IPS DF 4.7 (cell line): Measurements from ENCODE around the gene PRSS33.

Experiments
- DNase-seq: peaks from one replicate; pipeline ENCODE4 v3.0.0-alpha.2; 2013; ENCODE audit warnings: low spot score; ENCODE audit errors: extremely low read depth

The PRSS33 gene

DNA sequence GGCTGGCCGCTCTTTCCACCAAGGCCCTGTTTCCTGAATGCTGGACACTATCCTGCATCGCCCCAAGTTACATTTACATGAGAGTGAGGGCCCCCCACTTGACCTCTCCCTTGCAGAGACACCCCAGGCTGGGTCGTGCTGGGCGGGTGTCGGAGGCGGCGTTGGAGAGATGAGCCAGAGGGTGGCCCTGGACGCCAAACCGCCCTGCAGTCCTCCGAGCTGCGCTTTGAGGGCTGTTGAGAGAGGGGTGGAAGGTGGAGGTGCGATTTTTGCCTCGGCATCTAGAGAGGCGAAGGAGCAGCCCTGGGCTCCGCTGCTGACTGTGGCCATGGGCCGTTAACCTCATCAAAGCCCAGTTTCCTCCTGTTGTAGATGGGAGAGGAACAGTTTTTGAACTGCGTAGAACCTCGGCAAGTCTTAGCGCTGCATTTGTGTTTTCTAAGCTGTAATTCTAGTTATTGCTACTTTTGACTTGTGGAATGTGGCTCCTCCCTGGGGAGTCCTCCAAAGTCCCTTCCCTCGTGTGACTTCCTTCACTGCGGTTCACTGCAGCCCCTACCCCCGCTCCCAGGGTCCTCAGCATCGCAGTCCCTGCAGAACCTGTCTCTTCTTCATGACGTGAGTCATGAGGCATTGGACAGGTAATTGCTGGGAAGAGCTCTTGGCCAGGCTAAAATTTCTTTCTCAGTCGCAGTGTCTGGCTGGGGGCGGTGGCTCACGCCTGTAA, 9.3 kb downstream of the PRSS33 start:
- no peak for DNase-seq

DNA sequence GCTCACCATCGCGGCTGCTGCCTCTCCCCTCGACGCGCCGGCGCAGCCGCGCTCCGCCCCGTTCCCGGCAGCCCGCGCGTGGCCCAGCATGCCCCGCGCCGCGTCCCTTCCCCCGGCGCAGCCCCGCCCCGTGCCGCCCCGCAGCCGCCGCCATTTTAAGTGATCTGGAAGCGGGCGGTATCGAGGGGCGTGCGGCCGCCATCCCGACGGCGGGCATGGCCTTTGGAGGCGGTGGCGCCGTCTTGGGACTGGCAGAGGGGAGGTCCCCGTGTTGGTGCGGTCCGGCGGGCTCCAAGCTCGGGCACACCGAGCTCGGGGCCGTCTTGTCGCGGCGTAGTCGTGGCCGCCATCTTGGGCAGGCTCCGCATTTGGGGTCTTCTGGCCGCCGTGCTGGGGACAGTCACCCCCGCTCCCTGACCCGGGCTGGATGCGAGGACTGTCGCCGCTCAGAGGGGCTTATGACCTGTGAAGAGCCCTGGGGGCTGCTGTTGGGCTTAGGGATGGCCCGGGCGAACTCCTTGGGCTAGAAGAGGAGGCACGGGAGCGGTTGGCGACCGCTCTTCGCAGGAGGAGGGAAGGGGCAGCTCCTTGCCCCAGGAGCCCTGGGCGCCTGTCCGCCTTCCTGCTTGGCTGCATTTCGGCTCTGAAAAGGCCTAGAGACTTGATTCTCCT, 10.0 kb downstream of the PRSS33 start, which contains the start of gene ELOB:
TSS of gene ELOB (minus strand) at position 50 of the 672 bp plus-strand sequence. CDS start at position 9, 41 bp downstream.
- no peak for DNase-seq

DNA sequence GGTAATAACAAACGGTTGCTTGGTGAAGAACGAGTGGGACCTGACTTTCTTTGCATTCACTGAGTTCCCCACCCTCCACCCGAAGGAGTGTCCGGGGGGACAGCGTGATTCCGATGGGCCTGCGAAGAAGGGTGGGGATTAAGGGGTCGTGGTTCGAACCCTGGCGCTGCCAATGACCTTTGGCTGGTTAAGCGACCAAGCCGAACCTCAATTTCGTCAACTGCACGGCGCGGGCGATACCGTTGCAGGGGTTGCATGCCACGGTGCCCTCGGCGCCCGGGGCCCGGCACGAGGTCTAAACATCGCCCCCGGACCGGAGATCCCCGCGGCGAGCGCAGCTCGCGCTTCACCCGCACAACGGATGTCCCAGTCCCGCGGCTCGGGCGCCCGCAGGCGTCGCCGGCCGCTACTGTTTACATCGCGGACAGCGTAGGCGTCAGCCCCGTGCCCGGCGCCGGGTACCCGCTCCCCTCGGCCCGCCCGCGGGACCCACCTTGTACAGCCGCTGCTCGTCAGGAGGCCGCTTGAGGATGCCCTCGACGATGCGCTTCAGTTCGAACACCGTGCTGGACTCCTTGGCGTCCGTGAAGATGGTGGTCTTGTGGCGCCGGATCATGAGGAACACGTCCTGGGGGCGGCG, 10.7 kb downstream of the PRSS33 start:
- no peak for DNase-seq

DNA sequence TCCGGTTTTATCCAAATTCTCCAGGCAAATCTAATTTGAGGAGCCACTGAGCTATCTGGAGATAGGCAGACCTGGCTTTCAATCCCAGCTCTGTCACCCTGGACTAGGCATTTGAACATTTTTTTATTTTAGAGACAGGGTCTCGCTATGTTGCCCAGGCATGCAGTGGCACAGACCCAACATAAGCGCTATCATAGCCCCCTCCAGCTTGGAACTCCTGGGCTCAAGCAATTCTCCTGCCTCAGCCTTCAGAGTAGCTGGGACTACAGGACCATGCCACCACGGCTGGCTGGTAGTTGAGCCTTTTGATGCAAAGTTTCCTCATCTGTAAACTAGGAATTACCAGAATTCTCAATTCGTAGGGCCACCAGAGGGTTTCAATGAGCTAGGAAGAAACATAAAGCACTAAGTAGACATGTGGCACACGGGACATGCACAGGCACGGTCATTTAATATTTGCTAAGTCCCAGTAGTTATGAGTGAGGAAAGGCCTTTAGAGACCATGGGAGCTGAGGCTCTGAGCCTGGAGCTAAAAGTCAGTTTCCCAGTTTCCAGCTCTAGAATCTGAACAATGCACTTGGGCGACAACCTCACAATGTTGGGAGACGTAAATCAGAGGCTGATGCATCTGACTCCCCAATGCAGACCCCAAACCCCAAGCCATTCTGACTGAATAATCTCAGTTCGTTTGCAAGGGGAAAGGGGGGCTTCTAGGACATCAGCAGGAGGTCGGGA, 11.4 kb downstream of the PRSS33 start:
- no peak for DNase-seq

DNA sequence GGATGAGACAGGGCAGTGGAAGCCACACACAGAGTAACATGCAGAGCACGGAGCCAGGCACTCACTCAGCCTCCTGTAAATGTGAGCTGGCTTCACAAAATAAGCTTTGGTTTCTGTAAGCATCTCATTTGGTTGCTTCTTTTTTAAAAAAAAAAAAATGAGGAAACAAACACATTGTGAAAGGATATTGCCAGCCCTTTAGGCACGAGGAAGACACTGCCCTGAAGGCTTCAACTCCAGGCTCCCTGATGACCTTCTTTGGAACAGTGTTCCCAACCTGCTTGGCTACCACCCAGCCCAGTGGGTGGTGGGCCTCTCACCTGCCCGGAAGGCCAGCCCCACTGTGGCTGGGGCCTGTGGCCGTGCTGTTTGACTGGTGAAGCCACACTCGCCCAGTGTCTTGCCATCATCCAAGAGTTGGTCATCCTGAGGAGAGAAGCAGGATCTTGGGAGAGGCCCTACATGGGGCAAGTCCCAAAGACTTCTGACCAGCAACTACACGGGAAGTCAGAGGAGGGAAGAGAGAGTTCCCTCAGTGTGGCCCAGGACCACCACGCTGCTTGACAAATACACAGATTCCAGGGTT, 12.1 kb downstream of the PRSS33 start:
- no peak for DNase-seq

DNA sequence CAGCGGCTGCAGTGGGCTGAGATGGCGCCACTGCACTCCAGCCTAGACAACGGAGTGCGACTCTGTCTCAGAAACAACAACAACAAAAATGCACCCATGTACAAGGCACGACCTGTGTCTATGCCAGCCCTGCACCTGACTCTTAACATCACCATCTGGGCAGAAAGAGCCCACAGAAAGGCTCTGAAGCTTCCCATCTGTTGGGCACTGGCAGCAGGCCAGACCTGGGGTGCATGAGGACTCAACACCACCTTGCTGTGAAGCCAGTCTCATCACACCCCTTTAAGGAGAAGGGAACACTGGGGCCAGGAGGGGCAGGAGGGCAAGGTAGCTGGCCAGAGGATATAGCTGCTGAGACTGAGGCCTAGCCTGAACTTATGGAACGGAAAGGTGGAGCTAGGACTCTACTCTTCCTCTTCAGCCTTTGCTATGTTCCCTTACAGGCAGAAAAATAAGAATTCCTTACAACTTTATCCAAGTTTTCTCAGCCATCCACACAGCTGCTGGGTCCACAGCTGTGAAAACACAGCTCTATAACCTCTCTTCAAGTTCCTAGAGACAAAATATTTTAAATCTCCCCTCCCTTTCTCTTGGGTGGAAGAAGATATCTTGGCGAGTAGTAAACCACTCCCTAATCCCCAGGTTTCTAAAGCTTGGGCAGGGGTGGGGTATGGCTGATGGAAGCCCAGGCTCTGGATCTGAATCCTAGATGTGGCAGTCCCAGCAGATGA, 13.0 kb downstream of the PRSS33 start:
- no peak for DNase-seq

DNA sequence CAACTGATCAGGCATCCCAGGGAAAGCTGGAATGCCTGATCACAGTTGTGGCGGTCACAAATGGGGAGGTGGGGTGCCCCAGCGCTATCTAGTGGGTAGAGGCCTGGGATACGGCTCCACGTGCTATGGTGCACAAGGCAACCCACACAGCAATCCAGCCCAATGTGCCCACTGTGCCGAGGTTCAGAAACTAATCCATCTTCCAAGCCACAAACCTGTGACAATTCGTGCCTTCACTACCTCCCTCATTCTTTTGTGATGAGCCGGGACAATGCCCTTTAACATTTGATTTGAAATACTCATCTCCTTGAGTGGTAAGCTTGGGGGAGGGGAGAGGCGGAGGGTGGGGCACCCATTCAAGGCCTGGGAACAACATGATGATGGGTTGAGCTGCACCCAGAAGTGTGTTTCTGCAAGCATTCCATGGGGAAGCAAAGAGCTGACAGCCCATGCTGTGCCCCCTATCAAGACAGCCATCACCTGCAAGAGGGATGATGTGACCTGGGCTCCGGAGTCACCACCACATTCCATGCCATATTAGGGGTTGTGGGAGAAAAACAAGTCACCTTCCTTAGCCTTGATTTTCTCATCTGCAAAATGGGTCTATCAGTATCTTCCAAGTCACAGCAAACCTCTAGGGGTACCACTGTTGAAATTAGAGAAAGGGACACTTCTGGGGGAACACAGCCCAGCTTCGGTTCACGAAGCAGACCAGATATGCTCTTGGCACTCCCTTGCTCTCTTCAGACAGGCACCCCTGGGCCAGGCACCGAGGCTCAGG, 14.0 kb downstream of the PRSS33 start:
- DNase-seq: no peak

DNA sequence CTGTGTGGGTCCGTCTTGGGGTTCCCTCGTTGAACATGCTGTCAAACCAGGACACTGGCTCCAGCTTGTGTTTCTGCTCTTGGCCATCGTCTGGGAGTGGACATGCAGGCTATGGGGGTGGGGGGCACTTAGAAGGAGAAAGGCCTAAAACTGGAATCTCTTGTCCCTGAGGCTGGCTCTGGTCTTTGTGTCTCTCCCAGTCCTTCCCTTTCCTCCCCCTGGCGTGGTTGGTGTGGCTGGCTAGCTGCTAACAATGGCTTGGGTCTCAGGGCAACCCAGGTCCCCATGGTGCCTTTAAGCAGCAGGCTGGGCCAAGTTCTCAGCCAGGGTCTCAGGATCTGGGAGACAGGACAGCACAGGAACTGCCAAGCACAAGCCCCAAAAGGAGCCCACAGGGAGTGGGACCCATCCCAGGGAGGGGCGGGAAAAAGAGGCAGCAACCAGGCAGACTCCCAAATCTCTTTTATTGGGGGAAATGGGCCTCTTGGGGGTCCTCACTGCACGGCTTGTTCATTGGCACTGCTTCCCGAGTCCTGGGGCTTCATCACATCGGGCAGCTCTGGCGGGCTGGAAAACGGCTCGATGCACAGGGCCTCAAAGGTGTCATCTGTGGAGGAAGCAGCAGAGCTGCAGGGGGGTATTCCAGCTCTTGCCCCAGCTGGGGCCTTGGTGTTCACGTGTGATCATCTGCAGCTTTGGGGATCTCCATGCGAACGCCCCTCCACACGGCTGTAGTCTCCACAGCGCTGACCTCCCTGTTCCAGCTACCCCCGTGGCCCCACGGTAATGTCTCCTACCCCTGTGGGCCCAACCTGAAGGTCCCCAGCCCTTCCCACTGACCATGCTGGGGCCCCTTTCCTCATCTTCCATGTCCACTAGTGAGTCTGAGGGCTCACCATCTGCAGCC, 15.6 kb downstream of the PRSS33 start:
- DNase-seq: no peak

DNA sequence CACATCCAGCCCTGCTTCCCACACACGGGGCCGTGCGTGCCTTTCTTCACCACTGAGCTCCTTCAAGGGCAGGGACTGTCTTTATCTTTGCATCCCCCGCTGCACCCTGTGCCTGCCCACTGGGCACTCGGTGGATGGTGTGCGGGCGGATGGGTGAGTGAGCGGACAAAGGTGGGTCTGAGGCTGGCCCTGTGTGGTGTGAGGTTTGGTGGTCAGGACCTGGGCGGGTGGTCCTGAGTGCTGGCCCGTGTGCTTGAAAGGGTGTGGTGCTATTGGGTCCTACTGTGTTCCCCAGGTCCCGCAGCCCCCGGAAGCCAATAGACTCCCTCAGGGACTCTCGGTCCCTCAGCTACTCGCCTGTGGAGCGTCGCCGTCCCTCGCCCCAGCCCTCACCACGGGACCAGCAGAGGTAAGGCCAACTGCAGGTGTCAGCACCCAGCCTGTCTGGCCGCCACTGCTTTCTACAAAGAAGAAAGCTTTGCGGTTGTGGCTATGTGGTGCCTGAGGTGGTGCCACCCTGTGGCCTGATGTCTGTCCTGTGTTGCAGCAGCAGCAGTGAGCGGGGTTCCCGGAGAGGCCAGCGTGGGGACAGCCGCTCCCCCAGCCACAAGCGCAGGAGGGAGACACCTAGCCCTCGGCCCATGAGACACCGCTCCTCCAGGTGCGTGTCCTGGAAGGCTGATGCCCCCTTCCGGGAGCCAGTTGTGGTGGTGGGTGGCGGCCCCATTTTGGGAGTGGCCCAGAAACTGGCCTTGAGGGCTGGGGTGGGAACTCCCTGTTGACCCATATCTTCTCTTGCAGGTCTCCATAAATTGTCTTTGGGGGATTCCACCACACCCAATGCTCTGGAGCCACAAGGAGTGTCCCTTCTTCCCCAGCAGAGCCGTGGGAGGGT, 17.1 kb downstream of the PRSS33 start:
- no peak for DNase-seq

DNA sequence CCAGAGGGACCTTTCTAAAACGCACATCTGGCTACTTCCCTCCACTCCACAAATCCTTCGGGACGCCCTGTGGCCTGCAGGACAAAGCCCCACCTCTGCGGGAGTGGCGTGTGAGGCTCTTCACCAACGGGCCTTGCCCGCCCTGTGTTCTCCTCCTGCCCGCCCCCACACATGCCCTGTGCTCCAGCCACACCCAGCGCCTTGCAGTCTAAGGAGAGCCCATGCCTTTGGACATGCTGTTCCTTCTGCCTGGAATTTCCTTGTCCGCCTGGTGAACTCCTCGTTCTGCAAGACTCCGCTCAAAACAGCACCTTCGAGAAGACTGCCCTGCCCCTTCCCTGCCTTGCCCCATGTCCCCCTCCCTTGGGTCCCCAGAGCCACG, 17.7 kb downstream of the PRSS33 start:
- no peak for DNase-seq

DNA sequence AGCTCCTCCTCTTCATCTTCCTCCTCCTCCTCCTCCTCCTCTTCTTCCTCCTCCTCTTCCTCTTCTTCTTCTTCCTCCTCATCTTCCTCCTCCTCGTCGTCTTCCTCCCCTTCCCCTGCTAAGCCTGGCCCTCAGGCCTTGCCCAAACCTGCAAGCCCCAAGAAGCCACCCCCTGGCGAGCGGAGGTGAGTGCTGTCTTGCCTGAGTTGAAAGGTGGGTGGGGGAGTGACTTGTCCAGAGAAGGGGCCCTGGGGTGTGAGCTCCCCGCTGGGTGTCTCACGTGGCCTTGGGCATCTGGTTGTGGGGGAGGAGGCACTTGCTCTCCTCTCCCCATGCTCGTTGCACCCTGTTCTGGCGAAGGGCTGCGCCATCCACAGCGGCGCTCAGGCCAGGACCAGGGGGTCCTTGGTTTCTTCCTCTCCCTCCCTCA, 18.2 kb downstream of the PRSS33 start:
- no peak for DNase-seq

DNA sequence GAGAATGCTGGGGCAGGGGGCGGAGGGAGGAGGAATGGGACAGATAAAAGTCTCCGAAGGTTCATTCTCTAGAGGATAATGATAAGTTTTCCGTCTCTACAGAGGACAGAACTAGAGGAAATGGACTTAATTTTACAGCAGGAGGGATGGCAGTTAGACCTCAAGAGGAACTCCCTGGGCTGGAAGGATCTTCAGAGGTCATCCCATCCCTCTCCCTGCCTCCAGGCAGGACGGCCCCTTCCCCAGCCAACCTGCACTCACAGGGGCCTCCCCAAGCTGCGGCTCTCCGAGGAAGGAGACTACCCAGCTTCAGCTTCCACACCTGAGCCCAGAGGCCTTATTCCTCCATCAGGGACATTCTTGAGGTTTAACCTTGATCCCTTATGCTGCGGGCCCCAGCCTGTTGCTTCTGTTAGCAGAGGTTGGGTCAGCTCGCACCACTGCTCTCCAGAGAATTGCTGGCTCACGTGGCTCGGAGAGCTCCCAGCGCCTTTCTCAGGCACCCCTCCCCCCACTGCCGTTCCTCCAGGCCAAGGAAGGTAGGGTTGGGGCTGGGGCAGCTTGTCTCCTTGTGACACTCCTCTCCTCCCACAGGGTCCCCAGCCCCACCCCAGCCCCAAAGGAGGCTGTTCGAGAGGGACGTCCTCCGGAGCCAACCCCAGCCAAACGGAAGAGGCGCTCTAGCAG, 18.8 kb downstream of the PRSS33 start:
- DNase-seq: no peak

DNA sequence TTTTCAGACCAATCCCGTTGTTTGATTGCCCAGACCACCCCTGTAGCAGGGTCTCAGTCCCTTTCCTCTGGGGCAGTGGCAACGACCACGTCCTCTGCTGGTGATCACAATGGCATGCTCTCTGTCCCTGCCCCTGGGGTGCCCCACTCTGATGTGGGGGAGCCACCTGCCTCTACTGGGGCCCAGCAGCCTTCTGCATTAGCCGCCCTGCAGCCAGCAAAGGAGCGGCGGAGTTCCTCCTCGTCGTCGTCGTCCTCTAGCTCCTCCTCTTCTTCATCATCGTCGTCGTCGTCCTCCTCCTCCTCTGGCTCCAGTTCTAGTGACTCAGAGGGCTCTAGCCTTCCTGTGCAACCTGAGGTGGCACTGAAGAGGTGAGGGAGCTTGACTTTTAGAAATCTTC, 19.5 kb downstream of the PRSS33 start:
- DNase-seq: no peak

DNA sequence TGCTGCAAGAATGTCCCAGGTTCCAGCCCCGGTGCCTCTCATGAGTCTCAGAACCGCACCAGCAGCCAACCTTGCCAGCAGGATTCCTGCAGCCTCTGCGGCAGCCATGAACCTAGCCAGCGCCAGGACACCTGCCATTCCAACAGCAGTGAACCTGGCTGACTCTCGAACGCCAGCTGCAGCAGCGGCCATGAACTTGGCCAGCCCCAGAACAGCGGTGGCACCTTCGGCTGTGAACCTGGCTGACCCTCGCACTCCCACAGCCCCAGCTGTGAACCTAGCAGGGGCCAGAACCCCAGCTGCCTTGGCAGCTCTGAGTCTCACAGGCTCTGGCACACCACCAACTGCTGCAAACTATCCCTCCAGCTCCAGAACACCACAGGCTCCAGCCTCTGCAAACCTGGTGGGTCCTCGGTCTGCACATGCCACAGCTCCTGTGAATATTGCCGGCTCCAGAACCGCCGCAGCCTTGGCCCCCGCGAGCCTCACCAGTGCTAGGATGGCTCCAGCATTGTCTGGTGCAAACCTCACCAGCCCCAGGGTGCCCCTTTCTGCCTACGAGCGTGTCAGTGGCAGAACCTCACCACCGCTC, 20.1 kb downstream of the PRSS33 start:
- no peak for DNase-seq

DNA sequence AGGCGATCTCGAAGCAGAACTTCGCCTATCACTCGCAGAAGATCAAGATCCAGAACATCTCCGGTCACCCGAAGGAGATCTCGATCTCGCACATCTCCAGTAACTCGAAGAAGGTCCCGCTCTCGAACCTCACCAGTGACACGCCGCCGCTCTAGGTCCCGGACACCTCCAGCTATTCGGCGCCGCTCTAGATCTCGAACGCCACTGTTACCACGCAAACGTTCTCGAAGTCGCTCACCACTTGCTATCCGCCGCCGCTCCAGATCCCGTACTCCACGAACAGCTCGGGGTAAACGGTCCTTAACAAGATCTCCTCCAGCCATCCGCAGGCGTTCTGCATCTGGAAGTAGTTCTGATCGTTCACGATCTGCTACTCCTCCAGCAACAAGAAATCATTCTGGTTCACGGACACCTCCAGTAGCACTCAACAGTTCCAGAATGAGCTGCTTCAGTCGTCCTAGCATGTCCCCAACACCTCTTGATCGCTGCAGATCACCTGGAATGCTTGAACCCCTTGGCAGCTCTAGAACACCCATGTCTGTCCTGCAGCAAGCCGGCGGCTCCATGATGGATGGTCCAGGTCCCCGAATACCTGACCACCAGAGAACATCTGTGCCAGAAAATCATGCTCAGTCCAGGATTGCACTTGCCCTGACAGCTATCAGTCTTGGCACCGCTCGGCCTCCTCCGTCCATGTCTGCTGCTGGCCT, 20.8 kb downstream of the PRSS33 start:
- no peak for DNase-seq
